Astrocyte (in vitro differentiated cells and primary cell): ENCODE results near the gene ZNF584. TPM values are rescaled to one million over a fixed set of nuclear protein-coding genes. Genes with fewer than 3 reads are reported as not detected.

Experiments used
- DNase-seq: peaks from one replicate; pipeline ENCODE4 v3.0.0-alpha.2; 2010; ENCODE audit warnings: low read depth
- FAIRE-seq: peaks from 2 replicates; lab custom pipeline; 2011; peaks lifted over from hg19 to GRCh38; lab: Jason Lieb, UNC
- H2AFZ ChIP-seq: 2 replicates; pipeline ENCODE4 v1.6.0; 2012; ENCODE audit warnings: low read depth, low read length, inconsistent platforms
- H3K27ac ChIP-seq: 2 replicates; pipeline ENCODE4 v1.5.1; 2011; ENCODE audit warnings: low read depth, low read length, inconsistent platforms
- H3K27me3 ChIP-seq: 2 replicates; pipeline ENCODE4 v1.6.0; 2011; ENCODE audit warnings: low read length, inconsistent platforms; ENCODE audit not compliant: insufficient read depth
- H3K36me3 ChIP-seq: 2 replicates; pipeline ENCODE4 v1.5.1; 2011; ENCODE audit warnings: low read length, inconsistent platforms; ENCODE audit not compliant: insufficient read depth
- H3K4me1 ChIP-seq: 2 replicates; pipeline ENCODE4 v1.5.1; 2011; ENCODE audit warnings: low read length, inconsistent platforms; ENCODE audit not compliant: insufficient read depth
- H3K4me2 ChIP-seq: 2 replicates; pipeline ENCODE4 v1.6.0; 2012; ENCODE audit warnings: low read length, inconsistent platforms
- H3K4me3 ChIP-seq: 2 replicates; pipeline ENCODE4 v1.5.1; 2011; ENCODE audit warnings: low read depth, mild to moderate bottlenecking, low read length, inconsistent platforms; ENCODE audit not compliant: insufficient read depth
- H3K79me2 ChIP-seq: 2 replicates; pipeline ENCODE4 v1.6.0; 2012; ENCODE audit warnings: mild to moderate bottlenecking, low read length, inconsistent platforms; ENCODE audit not compliant: insufficient read depth
- H3K9ac ChIP-seq: 2 replicates; pipeline ENCODE4 v1.6.0; 2012; ENCODE audit warnings: mild to moderate bottlenecking, low read length, inconsistent platforms
- H3K9me3 ChIP-seq: 2 replicates; pipeline ENCODE4 v1.5.1; 2012; ENCODE audit warnings: low read depth, mild to moderate bottlenecking, low read length, inconsistent platforms; ENCODE audit not compliant: insufficient read depth
- H4K20me1 ChIP-seq: 2 replicates; pipeline ENCODE4 v1.6.0; 2012; ENCODE audit warnings: low read length, inconsistent platforms; ENCODE audit not compliant: insufficient read depth
- H3K27ac Mint-ChIP-seq: one replicate; pipeline ENCODE4 v1.8.0; 2021; ENCODE audit warnings: mild to moderate bottlenecking, mixed read lengths; ENCODE audit not compliant: unreplicated experiment
- H3K27me3 Mint-ChIP-seq: one replicate; pipeline ENCODE4 v1.8.0; 2021; ENCODE audit warnings: low read depth, mixed read lengths; ENCODE audit not compliant: unreplicated experiment
- H3K36me3 Mint-ChIP-seq: one replicate; pipeline ENCODE4 v1.8.0; 2021; ENCODE audit warnings: low read depth, mixed read lengths; ENCODE audit not compliant: unreplicated experiment
- H3K4me1 Mint-ChIP-seq: one replicate; pipeline ENCODE4 v1.8.0; 2021; ENCODE audit warnings: low read depth, mixed read lengths; ENCODE audit not compliant: unreplicated experiment
- H3K4me3 Mint-ChIP-seq: one replicate; pipeline ENCODE4 v1.8.0; 2021; ENCODE audit warnings: mild to moderate bottlenecking, moderate library complexity, mixed read lengths; ENCODE audit not compliant: unreplicated experiment
- H3K9me3 Mint-ChIP-seq: one replicate; pipeline ENCODE4 v1.8.0; 2021; ENCODE audit warnings: mild to moderate bottlenecking, mixed read lengths; ENCODE audit not compliant: unreplicated experiment
- CTCF ChIP-seq: IDR thresholded peaks from 2 replicates; pipeline ENCODE4 v1.5.1; 2011; ENCODE audit warnings: low read depth, mild to moderate bottlenecking, inconsistent platforms, low read length, moderate library complexity; ENCODE audit not compliant: insufficient read depth
- EZH2 ChIP-seq: IDR thresholded peaks from 2 replicates; pipeline ENCODE4 v1.6.1; 2012; ENCODE audit warnings: mild to moderate bottlenecking, low read length, inconsistent platforms; ENCODE audit not compliant: insufficient read depth
- total RNA-seq: library from RNA; stranded (reverse); gene quantifications from 2 replicates; pipeline ENCODE4 v1.2.1, GENCODE V29; 2021

Gene ZNF584
- total RNA-seq, 1 donor from 2014 or later, result 12.7 TPM

DNA sequence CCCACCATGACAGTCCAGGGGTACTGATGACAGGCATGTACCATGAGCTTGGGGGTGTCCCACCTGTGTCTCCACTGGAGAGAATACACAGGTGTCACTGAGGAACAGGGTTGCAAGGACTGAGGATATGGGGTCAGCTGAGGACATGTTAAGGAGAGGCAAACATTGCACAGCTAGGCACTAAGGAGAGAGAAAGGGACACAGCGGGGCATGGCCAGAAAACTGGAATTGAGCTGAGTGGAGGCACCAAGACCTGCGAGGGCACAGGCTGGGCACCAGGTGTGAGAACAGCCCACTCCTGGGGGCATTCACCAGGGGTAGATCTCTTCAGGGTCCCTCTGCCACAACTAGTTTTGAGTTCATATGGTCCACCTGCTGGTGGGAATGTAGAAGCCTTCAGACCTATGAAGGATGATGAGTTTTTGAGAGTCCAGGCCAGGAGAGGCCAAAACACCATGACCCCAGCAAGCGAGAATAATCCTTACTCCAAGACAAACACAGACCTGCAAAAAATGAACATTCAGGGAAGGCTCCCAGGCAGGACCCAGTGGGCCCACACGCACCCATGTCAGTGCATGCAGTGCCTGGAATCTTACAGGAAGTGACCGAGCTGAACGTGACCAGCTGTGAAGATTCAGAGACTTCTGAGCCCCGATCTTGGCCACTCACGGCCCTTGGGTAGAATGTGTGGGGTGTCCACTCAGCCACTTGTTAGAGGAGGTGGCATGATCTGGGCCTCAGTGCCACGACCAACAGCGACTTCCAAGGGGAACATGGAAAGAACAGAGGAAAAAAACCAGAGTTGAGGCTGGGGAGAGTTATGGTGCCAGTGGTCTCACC, 1.4 kb upstream of the ZNF584 start:
- peaks cover 28% of the 10 kb centered on the region for H3K79me2 ChIP-seq
- no peaks in the 10 kb centered on the region for H3K27me3 ChIP-seq
- H3K36me3 ChIP-seq, result no peaks in the 10 kb centered on the region
- no peaks in the 10 kb centered on the region for H4K20me1 ChIP-seq
- Mint-ChIP-seq H3K4me3 (peak overlapping the region; percentile 90), H3K27ac (peak overlapping the region; percentile 16), H3K9me3 (no peaks in the 10 kb centered on the region), H3K36me3 (no peaks in the 10 kb centered on the region), H3K27me3 (no peaks in the 10 kb centered on the region), H3K4me1 (peaks cover 3% of the 10 kb centered on the region)
- H3K4me1 ChIP-seq, result peaks cover 16% of the 10 kb centered on the region
- no peaks in the 10 kb centered on the region for H3K9me3 ChIP-seq
- H3K9ac ChIP-seq, result peak overlapping the region; percentile 86
- no peak for FAIRE-seq
- no peak for DNase-seq
- H2AFZ ChIP-seq, result no peak overlapping the region
- H3K4me3 ChIP-seq, result peak overlapping the region; percentile 75
- TF ChIP-seq EZH2, result no peak
- TF ChIP-seq CTCF, result peak; percentile 20
- no peak overlapping the region for H3K27ac ChIP-seq
- peak overlapping the region; percentile 93 for H3K4me2 ChIP-seq

GRCh38 chr19:58407658-58408151, 744 bp upstream of the ZNF584 start:
- Histone ChIP-seq H3K27ac (peak overlapping the region; percentile 74), H3K4me1 (peaks cover 15% of the 10 kb centered on the region), H3K4me3 (peak overlapping the region; percentile 75), H3K79me2 (peaks cover 28% of the 10 kb centered on the region), H3K27me3 (no peaks in the 10 kb centered on the region), H3K4me2 (peak overlapping the region; percentile 93), H3K9me3 (no peaks in the 10 kb centered on the region), H4K20me1 (no peaks in the 10 kb centered on the region), H3K9ac (peak overlapping the region; percentile 86), H2AFZ (peak overlapping the region; percentile 98), H3K36me3 (no peaks in the 10 kb centered on the region)
- Mint-ChIP-seq H3K27me3 (no peaks in the 10 kb centered on the region), H3K36me3 (no peaks in the 10 kb centered on the region), H3K9me3 (no peaks in the 10 kb centered on the region), H3K4me1 (peaks cover 3% of the 10 kb centered on the region), H3K27ac (peak overlapping the region; percentile 83), H3K4me3 (peak overlapping the region; percentile 90)
- TF ChIP-seq EZH2 (no peak), CTCF (no peak)
- FAIRE-seq, result no peak
- no peak for DNase-seq
